Ascending aorta (tissue), 2 donors: ENCODE measurements around the gene CHCHD6. TPM values are rescaled to one million over a fixed set of nuclear protein-coding genes. Genes with fewer than 3 reads are reported as not detected.

Source experiments
- DNase-seq, 2 donors: peaks; one replicate each; pipeline ENCODE4 v3.0.0-alpha.2; 2019; ENCODE audit warnings: low spot score in 2 of 2
- H3K27ac ChIP-seq, 2 donors: fragments of 200-600 bp; sonication (generic); one replicate each; pipeline ENCODE4 v1.5.1; 2016 to 2017; ENCODE audit warnings: mild to moderate bottlenecking in 1 of 2
- H3K27me3 ChIP-seq: fragments of 200-600 bp; sonication (generic); one replicate; pipeline ENCODE4 v1.5.1; 2017
- H3K36me3 ChIP-seq, 2 donors: fragments of 200-600 bp; sonication (generic); one replicate each; pipeline ENCODE4 v1.5.1; 2016
- H3K4me1 ChIP-seq, 2 donors: fragments of 200-600 bp; sonication (generic); one replicate each; pipeline ENCODE4 v1.5.1; 2016 to 2017; ENCODE audit warnings: mild to moderate bottlenecking in 1 of 2
- H3K4me3 ChIP-seq, 2 donors: fragments of 200-600 bp; sonication (generic); one replicate each; pipeline ENCODE4 v1.5.1; 2016 to 2017; ENCODE audit warnings: mild to moderate bottlenecking in 1 of 2
- H3K9me3 ChIP-seq, 2 donors: fragments of 200-600 bp; sonication (generic); one replicate each; pipeline ENCODE4 v1.5.1; 2016
- intact Hi-C: fragments of 100-400 bp; cut with DNase I; formaldehyde crosslinking; loops from one replicate; pipeline ENCODE4 v1.15.1; 2023
- total RNA-seq: library from RNA; depleted of rRNA; stranded (reverse); fragments of >200 nt; gene quantifications from one replicate; pipeline ENCODE4 v1.1.0, GENCODE V29; 2016
- TF ChIP-seq, protein P1 (sequence below), 3 experiments: fragments of 200-600 bp in 2 of 3; fragments of 450-650 bp in 1 of 3; sonication (generic) in 2 of 3; IDR thresholded peaks; one replicate each; pipeline ENCODE4 v1.5.1; 2016 to 2019; ENCODE audit warnings: antibody characterized with exemption in 3 of 3, mild to moderate bottlenecking in 1 of 3, moderate library complexity in 1 of 3

CHCHD6 gene
- total RNA-seq, 1 donor from 2014 or later: 1.2 TPM

DNA sequence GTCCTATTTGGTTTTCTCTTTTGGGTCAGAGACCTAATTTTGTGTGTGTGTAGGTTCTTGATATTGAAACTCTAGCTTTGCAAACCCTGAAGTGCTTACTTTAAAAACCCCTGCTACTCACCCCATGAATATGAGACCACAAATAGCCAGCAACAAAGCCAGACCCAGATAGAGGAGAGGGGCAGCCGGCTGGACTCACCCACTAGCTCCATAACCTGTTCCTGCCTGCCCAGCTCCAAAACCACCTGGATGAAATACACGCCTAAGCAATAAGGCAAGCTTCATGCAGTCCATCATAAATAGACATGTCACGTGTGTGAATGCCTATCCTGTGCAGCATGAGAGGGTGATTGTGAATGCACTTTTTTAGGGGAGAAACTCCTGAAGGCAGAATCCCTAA lies 45.5 kb upstream of the CHCHD6 start:
- intact Hi-C loops: no loop called here
- Histone ChIP-seq H3K27me3 (no peaks in the 10 kb centered on the region), H3K4me1 (no peaks in the 10 kb centered on the region), H3K4me3 (no peak overlapping the region), H3K36me3 (no peaks in the 10 kb centered on the region), H3K9me3 (no peaks in the 10 kb centered on the region), H3K27ac (no peak overlapping the region)
- TF ChIP-seq, protein P1, sequence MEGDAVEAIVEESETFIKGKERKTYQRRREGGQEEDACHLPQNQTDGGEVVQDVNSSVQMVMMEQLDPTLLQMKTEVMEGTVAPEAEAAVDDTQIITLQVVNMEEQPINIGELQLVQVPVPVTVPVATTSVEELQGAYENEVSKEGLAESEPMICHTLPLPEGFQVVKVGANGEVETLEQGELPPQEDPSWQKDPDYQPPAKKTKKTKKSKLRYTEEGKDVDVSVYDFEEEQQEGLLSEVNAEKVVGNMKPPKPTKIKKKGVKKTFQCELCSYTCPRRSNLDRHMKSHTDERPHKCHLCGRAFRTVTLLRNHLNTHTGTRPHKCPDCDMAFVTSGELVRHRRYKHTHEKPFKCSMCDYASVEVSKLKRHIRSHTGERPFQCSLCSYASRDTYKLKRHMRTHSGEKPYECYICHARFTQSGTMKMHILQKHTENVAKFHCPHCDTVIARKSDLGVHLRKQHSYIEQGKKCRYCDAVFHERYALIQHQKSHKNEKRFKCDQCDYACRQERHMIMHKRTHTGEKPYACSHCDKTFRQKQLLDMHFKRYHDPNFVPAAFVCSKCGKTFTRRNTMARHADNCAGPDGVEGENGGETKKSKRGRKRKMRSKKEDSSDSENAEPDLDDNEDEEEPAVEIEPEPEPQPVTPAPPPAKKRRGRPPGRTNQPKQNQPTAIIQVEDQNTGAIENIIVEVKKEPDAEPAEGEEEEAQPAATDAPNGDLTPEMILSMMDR (IDR thresholded peaks at IDR 0.05): no peak
- no peak for DNase-seq

DNA sequence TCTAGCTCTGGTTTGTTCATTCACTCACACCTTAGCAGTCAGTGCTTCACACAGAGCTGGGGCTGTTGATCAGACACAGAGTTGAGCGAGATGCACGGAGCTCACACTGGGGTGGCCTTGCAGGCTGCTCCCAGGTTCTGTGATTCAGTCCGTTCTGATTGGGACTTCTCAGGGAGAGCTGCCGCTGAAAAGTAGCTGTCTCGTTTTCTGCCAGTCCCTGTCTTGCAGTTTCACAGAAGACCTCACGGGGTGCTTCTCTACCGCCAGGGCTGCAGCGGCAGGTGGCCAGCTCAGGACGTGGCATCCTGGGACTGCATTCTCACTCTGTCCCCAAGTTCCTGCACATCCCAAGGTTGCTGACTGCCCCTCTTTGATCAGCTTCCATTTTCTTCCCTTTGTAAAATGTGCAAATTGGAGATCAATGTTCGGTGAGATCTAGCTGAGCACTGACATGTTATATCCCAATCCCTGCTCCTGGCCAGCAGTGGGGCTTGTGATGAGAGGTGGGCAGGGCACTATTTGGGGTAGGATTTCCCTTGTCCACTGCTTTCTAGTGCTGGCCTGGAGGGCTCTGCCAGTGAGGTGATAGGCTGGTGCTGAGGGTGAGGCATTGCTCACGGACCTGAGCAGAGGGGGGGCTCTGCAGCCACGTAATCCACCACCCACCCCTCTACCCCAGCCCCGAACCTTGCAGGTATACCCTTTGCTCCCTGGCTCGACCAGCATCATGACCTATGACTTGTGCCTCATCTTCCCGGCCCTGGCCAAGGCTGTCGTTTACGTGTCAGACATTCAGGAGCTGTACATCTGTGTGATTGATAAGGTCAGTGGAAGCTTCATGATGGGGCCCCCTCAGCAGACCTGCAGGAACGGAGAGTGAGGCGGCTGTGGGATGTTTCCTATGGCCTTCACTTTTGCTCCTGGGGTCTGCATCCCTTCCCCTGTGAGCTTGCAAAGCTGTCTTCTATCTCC lies 43.8 kb upstream of the CHCHD6 start:
- TF ChIP-seq, protein P1 (IDR thresholded peaks at IDR 0.05): no peak
- no peaks in the 10 kb centered on the region for H3K9me3 ChIP-seq
- no peak overlapping the region for H3K4me3 ChIP-seq
- no peak for DNase-seq
- H3K27me3 ChIP-seq: no peaks in the 10 kb centered on the region
- no peaks in the 10 kb centered on the region for H3K4me1 ChIP-seq
- H3K27ac ChIP-seq: no peak overlapping the region
- no peaks in the 10 kb centered on the region for H3K36me3 ChIP-seq
- intact Hi-C loops: no loop called here

DNA sequence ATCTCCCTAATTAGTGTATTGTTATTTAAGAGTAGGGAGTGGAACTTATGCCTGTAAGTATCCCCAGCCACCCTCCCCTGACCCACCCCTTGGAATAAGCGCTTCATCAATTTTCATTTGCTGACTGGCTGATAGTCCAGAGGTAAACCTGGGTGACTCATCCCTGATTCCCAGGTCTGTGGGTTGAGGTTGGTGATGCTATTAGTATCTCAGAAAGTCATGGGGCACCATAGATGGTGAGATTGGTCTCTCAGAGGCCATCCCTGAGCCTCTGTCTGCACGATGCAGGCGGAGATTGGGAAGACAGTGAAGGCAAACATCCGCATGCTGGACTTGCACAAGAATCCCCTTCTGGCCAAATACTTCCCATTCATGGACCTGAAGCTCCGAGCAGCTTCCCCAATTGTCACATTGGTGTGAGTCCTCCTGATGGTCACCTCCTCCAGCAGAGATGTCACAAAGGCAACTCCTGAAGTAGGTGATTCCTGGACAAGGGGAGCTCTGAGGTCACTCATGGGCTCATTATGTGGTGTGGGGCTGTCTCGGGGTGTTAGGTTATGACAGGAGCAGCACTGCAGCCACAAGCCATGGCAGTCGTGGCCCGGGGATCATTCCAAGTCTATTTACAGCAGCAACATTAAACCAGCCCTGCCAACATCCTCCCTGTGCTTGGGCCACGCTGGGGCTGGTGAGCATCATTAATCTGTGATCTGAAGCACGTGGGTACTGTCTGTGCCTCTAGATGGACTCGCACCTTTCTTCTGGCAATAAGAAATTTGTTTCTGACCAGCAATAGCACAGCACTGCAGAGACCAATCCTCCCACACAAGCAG lies 42.3 kb upstream of the CHCHD6 start:
- H3K9me3 ChIP-seq: no peaks in the 10 kb centered on the region
- TF ChIP-seq, protein P1 (IDR thresholded peaks at IDR 0.05): no peak
- intact Hi-C loops: no loop called here
- H3K4me3 ChIP-seq: no peak overlapping the region
- H3K4me1 ChIP-seq: no peaks in the 10 kb centered on the region
- no peaks in the 10 kb centered on the region for H3K36me3 ChIP-seq
- no peak for DNase-seq
- H3K27ac ChIP-seq: no peak overlapping the region
- no peaks in the 10 kb centered on the region for H3K27me3 ChIP-seq

DNA sequence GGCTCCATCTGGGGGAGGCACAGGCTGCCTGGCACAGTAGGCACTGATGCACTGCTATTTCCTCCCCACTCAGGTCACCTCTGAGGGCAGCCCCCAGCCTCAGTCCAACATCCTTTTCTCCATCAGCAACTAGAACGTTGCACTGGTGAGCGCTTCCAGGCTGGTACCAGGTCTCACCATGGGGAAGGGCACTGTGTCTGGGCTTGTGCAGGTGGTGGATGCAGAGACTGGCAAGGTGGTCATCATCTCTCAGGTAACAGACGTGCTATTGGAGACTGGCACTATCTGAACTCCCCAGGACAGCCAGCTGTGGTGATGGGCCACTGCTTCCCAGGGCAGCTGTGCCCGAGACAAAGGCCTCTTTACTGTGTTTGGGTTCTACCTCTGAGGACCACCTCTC lies 40.8 kb upstream of the CHCHD6 start:
- Histone ChIP-seq H3K4me3 (no peak overlapping the region), H3K4me1 (no peaks in the 10 kb centered on the region), H3K27ac (no peak overlapping the region), H3K27me3 (no peaks in the 10 kb centered on the region), H3K36me3 (no peaks in the 10 kb centered on the region), H3K9me3 (no peaks in the 10 kb centered on the region)
- TF ChIP-seq, protein P1 (IDR thresholded peaks at IDR 0.05): no peak
- intact Hi-C loops: no loop called here
- no peak for DNase-seq

DNA sequence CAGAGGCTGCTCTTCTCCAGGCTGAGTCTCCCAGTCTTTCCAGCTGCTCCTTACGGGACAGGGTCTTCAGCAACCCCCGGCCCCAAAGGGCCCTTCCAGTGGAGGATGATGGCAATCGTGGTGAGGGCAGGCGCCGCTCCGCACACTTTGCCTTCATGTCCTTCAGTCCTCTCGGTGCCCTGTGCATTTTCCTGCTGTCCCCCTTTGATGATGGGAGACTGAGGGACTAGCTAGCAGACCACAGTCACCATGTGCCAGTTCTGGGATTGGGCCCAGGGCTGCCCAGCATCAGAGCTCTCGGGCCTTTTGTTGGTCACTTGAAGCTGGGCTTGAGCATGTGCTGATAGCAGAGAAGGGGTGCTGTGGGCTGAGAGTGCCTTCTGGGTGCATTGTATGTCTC lies 40.3 kb upstream of the CHCHD6 start:
- Histone ChIP-seq H3K27me3 (no peaks in the 10 kb centered on the region), H3K4me1 (no peaks in the 10 kb centered on the region), H3K36me3 (no peaks in the 10 kb centered on the region), H3K27ac (no peak overlapping the region), H3K9me3 (no peaks in the 10 kb centered on the region), H3K4me3 (no peak overlapping the region)
- TF ChIP-seq, protein P1 (IDR thresholded peaks at IDR 0.05): no peak
- DNase-seq: no peak
- intact Hi-C loops: no loop called here
